ENCODE data around the gene MTHFD1L. TPM values are rescaled to one million over a fixed set of nuclear protein-coding genes. Genes with fewer than 3 reads are reported as not detected.

The MTHFD1L gene
- polyA plus RNA-seq, 3 donors, result 0.25 to 1.3 (median 0.39) TPM

DNA sequence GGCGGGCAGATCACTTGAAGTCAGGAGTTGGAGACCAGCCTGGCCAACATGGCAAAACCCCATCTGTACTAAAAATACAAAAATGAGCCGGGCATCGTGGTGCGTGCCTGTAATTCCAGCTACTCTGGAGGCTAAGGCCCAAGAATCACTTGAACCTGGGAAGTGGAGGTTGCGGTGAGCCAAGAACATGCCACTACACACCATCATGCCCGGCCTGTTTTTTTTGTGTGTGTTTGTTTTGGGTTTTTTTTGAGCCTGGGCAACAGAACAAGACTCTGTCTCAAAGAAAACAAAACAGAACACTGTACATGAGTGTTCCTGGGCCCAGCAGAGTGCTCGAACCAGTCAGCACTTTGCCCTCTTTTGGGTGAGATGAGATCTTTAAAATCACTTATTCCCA lies 159.1 kb downstream of the MTHFD1L start:
- H2AFZ ChIP-seq (ENCODE audit: insufficient read depth, low read depth, low read length, poor library complexity, severe bottlenecking), result no peak overlapping the region
- no peak overlapping the region for H3K4me3 ChIP-seq (replicated peaks in 1 of 3; ENCODE audit: low read depth in 2 of 3, low read length in 3 of 3)
- no peak overlapping the region for H3K27ac ChIP-seq (ENCODE audit: low read depth in 1 of 2, low read length in 2 of 2)
- H3K4me1 Mint-ChIP-seq, result no peaks in the 10 kb centered on the region
- H3K36me3 Mint-ChIP-seq, result peaks cover 0 to 4% of the 10 kb centered on the region in 2 donors
- H3K9me3 ChIP-seq (replicated peaks in 1 of 2; ENCODE audit: control insufficient read depth in 1 of 2, insufficient read depth in 1 of 2, low read length in 2 of 2), result no peaks in the 10 kb centered on the region
- H3K9ac ChIP-seq (ENCODE audit: insufficient read depth, low read length, poor library complexity, severe bottlenecking), result no peak overlapping the region
- H3K9me3 Mint-ChIP-seq, result no peaks in the 10 kb centered on the region
- H3K4me3 Mint-ChIP-seq, result no peak overlapping the region
- no CpG with 5 or more reads among the region's 7 CpGs for WGBS (ENCODE audit: insufficient coverage)
- H3K4me2 ChIP-seq (replicated peaks; ENCODE audit: extremely low read depth, low read length, poor library complexity, severe bottlenecking), result no peak overlapping the region
- no peaks in the 10 kb centered on the region for H3K27me3 ChIP-seq (ENCODE audit: control insufficient read depth in 2 of 2, insufficient read depth in 2 of 2, low read length in 2 of 2)
- no peaks in the 10 kb centered on the region for H3K79me2 ChIP-seq (ENCODE audit: insufficient read depth, low read length)
- no peak for DNase-seq
- H3K27me3 Mint-ChIP-seq (ENCODE audit: low read depth in 3 of 3), result peaks cover 0 to 2% (median 0%) of the 10 kb centered on the region in 3 donors
- peak overlapping the region in 1 of 7 donors; percentile 50 for H3K27ac Mint-ChIP-seq
- no peaks in the 10 kb centered on the region for H3K36me3 ChIP-seq (replicated peaks in 1 of 2; ENCODE audit: control insufficient read depth in 1 of 2, insufficient read depth in 2 of 2, low read length in 2 of 2)
- intact Hi-C loops (cut with micrococcal nuclease), result no loop called here
- TF ChIP-seq, protein P1, sequence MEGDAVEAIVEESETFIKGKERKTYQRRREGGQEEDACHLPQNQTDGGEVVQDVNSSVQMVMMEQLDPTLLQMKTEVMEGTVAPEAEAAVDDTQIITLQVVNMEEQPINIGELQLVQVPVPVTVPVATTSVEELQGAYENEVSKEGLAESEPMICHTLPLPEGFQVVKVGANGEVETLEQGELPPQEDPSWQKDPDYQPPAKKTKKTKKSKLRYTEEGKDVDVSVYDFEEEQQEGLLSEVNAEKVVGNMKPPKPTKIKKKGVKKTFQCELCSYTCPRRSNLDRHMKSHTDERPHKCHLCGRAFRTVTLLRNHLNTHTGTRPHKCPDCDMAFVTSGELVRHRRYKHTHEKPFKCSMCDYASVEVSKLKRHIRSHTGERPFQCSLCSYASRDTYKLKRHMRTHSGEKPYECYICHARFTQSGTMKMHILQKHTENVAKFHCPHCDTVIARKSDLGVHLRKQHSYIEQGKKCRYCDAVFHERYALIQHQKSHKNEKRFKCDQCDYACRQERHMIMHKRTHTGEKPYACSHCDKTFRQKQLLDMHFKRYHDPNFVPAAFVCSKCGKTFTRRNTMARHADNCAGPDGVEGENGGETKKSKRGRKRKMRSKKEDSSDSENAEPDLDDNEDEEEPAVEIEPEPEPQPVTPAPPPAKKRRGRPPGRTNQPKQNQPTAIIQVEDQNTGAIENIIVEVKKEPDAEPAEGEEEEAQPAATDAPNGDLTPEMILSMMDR (IDR thresholded peaks at IDR 0.05), result no peak
- H4K20me1 ChIP-seq (ENCODE audit: insufficient read depth, low read length), result no peaks in the 10 kb centered on the region
- no peaks in the 10 kb centered on the region for H3K4me1 ChIP-seq (ENCODE audit: control insufficient read depth in 1 of 2, insufficient read depth in 2 of 2, low read length in 2 of 2)

DNA sequence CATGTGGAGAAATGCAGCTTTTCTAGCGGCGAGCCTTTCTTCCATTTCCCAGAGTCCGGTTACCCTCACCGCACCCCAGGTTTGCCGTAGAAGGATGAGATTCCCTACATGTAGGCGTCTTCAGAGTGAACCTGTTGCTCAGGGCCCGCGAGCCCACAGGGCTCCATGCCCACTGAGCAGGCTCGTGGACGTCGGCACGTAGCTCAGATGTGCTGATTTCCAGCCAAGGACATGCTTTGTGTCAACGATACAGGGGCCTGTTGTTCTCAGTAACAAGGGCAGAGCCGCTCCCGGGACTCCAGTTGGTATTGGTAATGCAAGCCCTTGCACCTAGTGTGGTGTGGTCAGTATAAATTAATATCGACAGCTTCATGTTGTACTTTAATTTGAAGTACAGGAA lies 159.6 kb downstream of the MTHFD1L start:
- TF ChIP-seq, protein P1 (IDR thresholded peaks at IDR 0.05), result no peak
- Histone ChIP-seq H3K27ac (ENCODE audit: low read depth in 1 of 2, low read length in 2 of 2) (no peak overlapping the region), H3K4me3 (replicated peaks in 1 of 3; ENCODE audit: low read depth in 2 of 3, low read length in 3 of 3) (no peak overlapping the region), H2AFZ (ENCODE audit: insufficient read depth, low read depth, low read length, poor library complexity, severe bottlenecking) (no peak overlapping the region), H3K9ac (ENCODE audit: insufficient read depth, low read length, poor library complexity, severe bottlenecking) (no peak overlapping the region), H3K9me3 (replicated peaks in 1 of 2; ENCODE audit: control insufficient read depth in 1 of 2, insufficient read depth in 1 of 2, low read length in 2 of 2) (no peaks in the 10 kb centered on the region), H3K36me3 (replicated peaks in 1 of 2; ENCODE audit: control insufficient read depth in 1 of 2, insufficient read depth in 2 of 2, low read length in 2 of 2) (no peaks in the 10 kb centered on the region), H4K20me1 (ENCODE audit: insufficient read depth, low read length) (no peaks in the 10 kb centered on the region), H3K4me2 (replicated peaks; ENCODE audit: extremely low read depth, low read length, poor library complexity, severe bottlenecking) (no peak overlapping the region), H3K79me2 (ENCODE audit: insufficient read depth, low read length) (no peaks in the 10 kb centered on the region), H3K27me3 (ENCODE audit: control insufficient read depth in 2 of 2, insufficient read depth in 2 of 2, low read length in 2 of 2) (no peaks in the 10 kb centered on the region), H3K4me1 (ENCODE audit: control insufficient read depth in 1 of 2, insufficient read depth in 2 of 2, low read length in 2 of 2) (peaks cover 1% of the 10 kb centered on the region in 2 donors)
- H3K27ac Mint-ChIP-seq, result no peak overlapping the region
- H3K9me3 Mint-ChIP-seq, result no peaks in the 10 kb centered on the region
- intact Hi-C loops (cut with micrococcal nuclease), result no loop called here
- H3K4me1 Mint-ChIP-seq, result peaks cover 4% of the 10 kb centered on the region
- DNase-seq, result no peak
- peaks cover 0 to 4% of the 10 kb centered on the region in 2 donors for H3K36me3 Mint-ChIP-seq
- H3K4me3 Mint-ChIP-seq, result no peak overlapping the region
- peaks cover 0 to 2% (median 0%) of the 10 kb centered on the region in 3 donors for H3K27me3 Mint-ChIP-seq (ENCODE audit: low read depth in 3 of 3)
- 98% methylated on average over 15 of the region's 16 CpGs for WGBS (ENCODE audit: insufficient coverage)

Measured in CD14-positive monocyte (primary cell).